K562 (cell line): ENCODE measurements around the gene DOCK8. TPM values are rescaled to one million over a fixed set of nuclear protein-coding genes. Genes with fewer than 3 reads are reported as not detected.

Source experiments
- ATAC-seq: fragments of 200-7000 bp; cut with Tn5 transposase; 3 replicates; pipeline ENCODE4 v1.9.1; 2020; ENCODE audit warnings: moderate library complexity
- BruUV-seq: library from RNA; stranded (reverse); fragments of 400-500 nt; replicated peaks from 2 replicates; lab custom pipeline; 2021; lab: Mats Ljungman, UMichigan
- CTCF ChIA-PET: fragments of 300-600 bp; formaldehyde crosslinking; extraction: SDS; loops from one replicate; lab custom pipeline; 2021; ENCODE audit warnings: low intra/inter-chr PET ratio; lab: Yijun Ruan, JAX
- POLR2A ChIA-PET: fragments of 300-600, 350-650 bp; sonication (Branson Sonifier 250); formaldehyde crosslinking; extraction: SDS; loops from one replicate; lab custom pipeline; 2021; ENCODE audit warnings: antibody characterized with exemption, inconsistent platforms; lab: Yijun Ruan, JAX
- DNase-seq, 4 experiments: peaks; one replicate each; pipeline versions ENCODE4 v3.0.0 to v3.0.0-alpha.2; 2011 to 2018; ENCODE audit warnings: low spot score in 3 of 4, mixed read lengths in 3 of 4; ENCODE audit errors: extremely low read depth in 1 of 4
- FAIRE-seq: peaks from 2 replicates; lab custom pipeline; 2011; peaks lifted over from hg19 to GRCh38; lab: Jason Lieb, UNC
- H2AFZ ChIP-seq: 2 replicates; pipeline ENCODE4 v1.6.0; 2011; ENCODE audit warnings: low read depth, low read length, control low read depth, inconsistent platforms
- H3K27ac ChIP-seq: fragments of 200-600 bp; 3 replicates; pipeline ENCODE4 v1.8.0; 2011; ENCODE audit warnings: low read depth, mild to moderate bottlenecking, control low read depth, inconsistent platforms, low read length, moderate library complexity, mixed read lengths; ENCODE audit errors: extremely low read depth
- H3K27me3 ChIP-seq, 2 experiments: fragments of 300-600 bp in 1 of 2; 2 replicates in 1 of 2; 3 replicates in 1 of 2; pipeline versions ENCODE4 v1.6.0 to v1.8.0; 2011; ENCODE audit warnings: inconsistent platforms in 2 of 2, low read length in 2 of 2, mild to moderate bottlenecking in 1 of 2, mixed read lengths in 1 of 2, moderate library complexity in 1 of 2; ENCODE audit not compliant: control insufficient read depth in 2 of 2, insufficient read depth in 2 of 2
- H3K36me3 ChIP-seq: fragments of 300-600 bp; 3 replicates; pipeline ENCODE4 v1.8.0; 2011; ENCODE audit warnings: mild to moderate bottlenecking, low read length, inconsistent platforms; ENCODE audit not compliant: control insufficient read depth, insufficient read depth
- H3K4me1 ChIP-seq, 2 experiments: fragments of 200-600 bp in 1 of 2; replicated peaks in 1 of 2; 2 replicates in 1 of 2; 3 replicates in 1 of 2; pipeline versions ENCODE4 v1.5.1 to v1.8.0; 2011; ENCODE audit warnings: inconsistent platforms in 2 of 2, low read length in 2 of 2, mild to moderate bottlenecking in 1 of 2, mixed read lengths in 1 of 2, moderate library complexity in 1 of 2; ENCODE audit not compliant: control insufficient read depth in 2 of 2, insufficient read depth in 2 of 2
- H3K4me2 ChIP-seq: 2 replicates; pipeline ENCODE4 v1.6.1; 2011; ENCODE audit warnings: low read length, control low read depth, inconsistent platforms, mixed read lengths; ENCODE audit not compliant: insufficient read depth
- H3K4me3 ChIP-seq: fragments of 200-600 bp; sonication (generic), shearing (Covaris generic); 2 replicates; pipeline ENCODE4 v1.5.1; 2016; ENCODE audit warnings: control low read depth, inconsistent platforms
- H3K79me2 ChIP-seq: fragments of 200-600 bp; 3 replicates; pipeline ENCODE4 v1.8.0; 2011; ENCODE audit warnings: low read length, inconsistent platforms; ENCODE audit not compliant: control insufficient read depth, insufficient read depth
- H3K9ac ChIP-seq, 2 experiments: 2 replicates each; pipeline versions ENCODE4 v1.6.0 to v1.6.1; 2011; ENCODE audit warnings: low read depth in 2 of 2, low read length in 2 of 2, control low read depth in 1 of 2, inconsistent platforms in 1 of 2, mild to moderate bottlenecking in 1 of 2, mixed read lengths in 1 of 2; ENCODE audit not compliant: insufficient read depth in 1 of 2
- H3K9me1 ChIP-seq: one replicate; pipeline ENCODE4 v1.6.0; 2011; ENCODE audit warnings: inconsistent platforms, mild to moderate bottlenecking, low read length, moderate library complexity; ENCODE audit not compliant: control insufficient read depth, insufficient read depth
- H3K9me3 ChIP-seq: replicated peaks from 2 replicates; pipeline ENCODE4 v1.5.1; 2011; ENCODE audit warnings: low read depth, low read length, inconsistent platforms; ENCODE audit not compliant: control insufficient read depth, insufficient read depth
- H4K20me1 ChIP-seq: replicated peaks from 2 replicates; pipeline ENCODE4 v1.6.1; 2011; ENCODE audit warnings: low read length, inconsistent platforms, mixed read lengths; ENCODE audit not compliant: control insufficient read depth, insufficient read depth
- BRF1 ChIP-seq: IDR thresholded peaks from 3 replicates; pipeline ENCODE4 v1.6.1; 2011; ENCODE audit warnings: borderline replicate concordance, mild to moderate bottlenecking; ENCODE audit not compliant: insufficient read length; ENCODE audit errors: extremely low read depth
- CBX1 ChIP-seq: sonication (generic); IDR thresholded peaks from 2 replicates; pipeline ENCODE4 v1.6.1; 2016; ENCODE audit warnings: antibody characterized with exemption, low read depth, mild to moderate bottlenecking
- DACH1 ChIP-seq: fragments of 450-650 bp; IDR thresholded peaks from 2 replicates; pipeline ENCODE4 v1.6.1; 2018; ENCODE audit not compliant: partially characterized antibody
- HNRNPK ChIP-seq: fragments of 200-400 bp; formaldehyde crosslinking; IDR thresholded peaks from one replicate; pipeline ENCODE4 v1.6.1; 2018; ENCODE audit warnings: mild to moderate bottlenecking, low read depth, low read length; ENCODE audit not compliant: poor library complexity, severe bottlenecking
- IFI16 ChIP-seq: fragments of 250-450 bp; sonication (Bioruptor Pico); IDR thresholded peaks from 2 replicates; pipeline ENCODE4 v2.1.2; 2022; ENCODE audit warnings: mild to moderate bottlenecking, inconsistent platforms
- LCOR ChIP-seq: sonication (generic); formaldehyde crosslinking; IDR thresholded peaks from 2 replicates; pipeline ENCODE4 v1.8.0; 2022; ENCODE audit warnings: mild to moderate bottlenecking, missing genetic modification reagents
- NCOA1 ChIP-seq: fragments of 450-650 bp; IDR thresholded peaks from 2 replicates; pipeline ENCODE4 v1.6.1; 2016; ENCODE audit warnings: low read depth
- RBM15 ChIP-seq: fragments of 200-400 bp; formaldehyde crosslinking; IDR thresholded peaks from 2 replicates; pipeline ENCODE4 v1.6.1; 2018; ENCODE audit warnings: mild to moderate bottlenecking, low read length, moderate library complexity; ENCODE audit not compliant: insufficient read depth
- SMARCB1 ChIP-seq: IDR thresholded peaks from 2 replicates; pipeline ENCODE4 v1.6.1; 2011; ENCODE audit warnings: improper control_type of control experiment, low read depth; ENCODE audit not compliant: insufficient read length
- ZFPM2 ChIP-seq: fragments of 250-450 bp; sonication (Bioruptor Pico); IDR thresholded peaks from 2 replicates; pipeline ENCODE4 v1.5.1; 2022; ENCODE audit warnings: mild to moderate bottlenecking
- WGBS: fragments of 100-300 bp; shearing (Covaris generic); methylation state at CpG from one replicate; pipeline ENCODE4 v1.1.6; 2016; ENCODE audit warnings: low coverage, mixed read lengths; ENCODE audit not compliant: insufficient coverage; ENCODE audit errors: missing lambda C conversion rate; 5-methylcytosine and 5-hydroxymethylcytosine counted together
- in situ Hi-C: fragments of 300-500 bp; cut with MboI; formaldehyde crosslinking; loops from 4 replicates; pipeline ENCODE4 v1.15.0; 2018; ENCODE audit warnings: inconsistent platforms, mixed read lengths
- intact Hi-C: fragments of 100-400 bp; cut with micrococcal nuclease; formaldehyde crosslinking; loops from 2 replicates; pipeline ENCODE4 v1.14.2; 2022
- polyA plus RNA-seq, 8 experiments: library from polyadenylated mRNA; depleted of rRNA in 4 of 8; stranded (reverse) in 5 of 8; unstranded in 3 of 8; fragments of >200 nt; fragmentation: Nextera tagmentation in 2 of 8; fragmentation: Illumina TruSeq in 1 of 8; extraction: Ambion mirVana in 2 of 8; extraction: Trizol in 1 of 8; gene quantifications; 2 replicates each; pipeline versions ENCODE4 v1.2.1 to v1.2.3, GENCODE V29; 2011 to 2014; ENCODE audit warnings: inconsistent platforms in 1 of 8, missing spikeins in 1 of 8
- total RNA-seq, 7 experiments: library from RNA; depleted of rRNA in 6 of 7; stranded (reverse); fragments of >200 nt in 6 of 7; fragmentation: Illumina TruSeq in 2 of 7; extraction: Trizol in 2 of 7; gene quantifications; 2 replicates each; pipeline versions ENCODE4 v1.2.1 to v1.2.3, GENCODE V29; 2011 to 2021; ENCODE audit warnings: low replicate concordance in 1 of 7
- TF ChIP-seq, protein P1 (sequence below): fragments of 250-450 bp; sonication (Bioruptor Pico); IDR thresholded peaks from 2 replicates; pipeline ENCODE4 v1.4.0; 2020; ENCODE audit warnings: mild to moderate bottlenecking
- TF ChIP-seq, protein P2 (sequence below), 2 experiments: fragments of 450-650 bp; IDR thresholded peaks; 2 replicates each; pipeline ENCODE4 v1.6.1; 2018; ENCODE audit warnings: mild to moderate bottlenecking in 2 of 2, low read depth in 1 of 2; ENCODE audit not compliant: partially characterized antibody in 2 of 2

The DOCK8 gene
- total and polyA plus RNA-seq, 9 of the 15 experiments (the other 6 are each of a cell fraction or from before 2014, with no cell fraction given): 14.4 to 53.8 (median 25.1) TPM

DNA sequence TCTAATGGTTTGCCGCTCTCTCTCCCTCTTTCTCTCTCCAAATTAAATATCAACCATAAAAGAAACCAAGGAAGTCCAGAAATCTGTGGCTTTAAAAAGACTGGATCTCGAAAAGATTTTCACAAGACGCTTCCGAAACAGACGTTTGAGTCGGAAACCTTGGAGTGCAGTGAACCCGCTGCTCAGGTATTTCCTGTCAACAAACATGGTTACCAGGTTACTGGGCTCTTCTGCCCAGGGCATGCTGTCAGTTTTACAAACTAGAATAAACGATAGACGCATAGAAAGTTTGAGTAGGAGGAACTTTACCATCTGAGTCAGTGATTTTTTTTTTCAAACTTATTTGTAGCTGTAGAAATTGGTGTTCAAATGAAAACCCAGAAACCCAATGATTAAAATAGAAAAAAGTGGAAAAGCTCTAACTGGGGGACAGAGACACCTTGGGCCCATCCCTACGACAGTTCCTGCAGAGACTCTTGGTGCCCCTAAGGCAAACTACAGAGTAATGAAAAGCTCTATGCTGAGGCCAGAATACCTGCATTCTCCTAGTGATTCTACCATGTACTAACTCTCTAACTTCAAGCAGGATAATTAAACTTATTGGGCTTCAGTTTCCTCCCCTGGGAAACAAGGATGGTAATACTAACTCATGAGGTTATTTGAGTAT lies 90.0 kb downstream of the DOCK8 start:
- H3K27me3 ChIP-seq: no peaks in the 10 kb centered on the region
- no peaks in the 10 kb centered on the region for H3K9me3 ChIP-seq
- H4K20me1 ChIP-seq: no peaks in the 10 kb centered on the region
- no peak overlapping the region for H2AFZ ChIP-seq
- H3K4me3 ChIP-seq: no peak overlapping the region
- 93% methylated on average over 9 of the region's 10 CpGs for WGBS
- in situ Hi-C loops (no loop called here), intact Hi-C loops (loop anchor here (10.0 kb wide), 1 partner anchor 90 kb away; the partner anchor contains the start of gene DOCK8)
- no peak overlapping the region for H3K9ac ChIP-seq
- CTCF ChIA-PET: no interaction called here
- POLR2A ChIA-PET: no interaction called here
- no peak overlapping the region for H3K27ac ChIP-seq
- BruUV-seq: no TSS peak
- no peaks in the 10 kb centered on the region for H3K9me1 ChIP-seq
- H3K4me1 ChIP-seq: no peaks in the 10 kb centered on the region
- H3K79me2 ChIP-seq: no peaks in the 10 kb centered on the region
- DNase-seq (no peak), FAIRE-seq (no peak), ATAC-seq (no peak)
- peaks cover 42% of the 10 kb centered on the region; the same call in 2 of the 3 replicates for H3K36me3 ChIP-seq
- no peak overlapping the region for H3K4me2 ChIP-seq
- TF ChIP-seq BRF1 (no peak), IFI16 (CRISPR knock-in tag) (no peak), LCOR (no peak), NCOA1 (no peak), RBM15 (no peak), DACH1 (no peak), ZFPM2 (CRISPR knock-in tag) (no peak), HNRNPK (no peak), SMARCB1 (no peak), CBX1 (no peak)
- TF ChIP-seq, protein P1, sequence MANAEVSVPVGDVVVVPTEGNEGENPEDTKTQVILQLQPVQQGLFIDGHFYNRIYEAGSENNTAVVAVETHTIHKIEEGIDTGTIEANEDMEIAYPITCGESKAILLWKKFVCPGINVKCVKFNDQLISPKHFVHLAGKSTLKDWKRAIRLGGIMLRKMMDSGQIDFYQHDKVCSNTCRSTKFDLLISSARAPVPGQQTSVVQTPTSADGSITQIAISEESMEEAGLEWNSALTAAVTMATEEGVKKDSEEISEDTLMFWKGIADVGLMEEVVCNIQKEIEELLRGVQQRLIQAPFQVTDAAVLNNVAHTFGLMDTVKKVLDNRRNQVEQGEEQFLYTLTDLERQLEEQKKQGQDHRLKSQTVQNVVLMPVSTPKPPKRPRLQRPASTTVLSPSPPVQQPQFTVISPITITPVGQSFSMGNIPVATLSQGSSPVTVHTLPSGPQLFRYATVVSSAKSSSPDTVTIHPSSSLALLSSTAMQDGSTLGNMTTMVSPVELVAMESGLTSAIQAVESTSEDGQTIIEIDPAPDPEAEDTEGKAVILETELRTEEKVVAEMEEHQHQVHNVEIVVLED (CRISPR knock-in tag): no peak
- TF ChIP-seq, protein P2, sequence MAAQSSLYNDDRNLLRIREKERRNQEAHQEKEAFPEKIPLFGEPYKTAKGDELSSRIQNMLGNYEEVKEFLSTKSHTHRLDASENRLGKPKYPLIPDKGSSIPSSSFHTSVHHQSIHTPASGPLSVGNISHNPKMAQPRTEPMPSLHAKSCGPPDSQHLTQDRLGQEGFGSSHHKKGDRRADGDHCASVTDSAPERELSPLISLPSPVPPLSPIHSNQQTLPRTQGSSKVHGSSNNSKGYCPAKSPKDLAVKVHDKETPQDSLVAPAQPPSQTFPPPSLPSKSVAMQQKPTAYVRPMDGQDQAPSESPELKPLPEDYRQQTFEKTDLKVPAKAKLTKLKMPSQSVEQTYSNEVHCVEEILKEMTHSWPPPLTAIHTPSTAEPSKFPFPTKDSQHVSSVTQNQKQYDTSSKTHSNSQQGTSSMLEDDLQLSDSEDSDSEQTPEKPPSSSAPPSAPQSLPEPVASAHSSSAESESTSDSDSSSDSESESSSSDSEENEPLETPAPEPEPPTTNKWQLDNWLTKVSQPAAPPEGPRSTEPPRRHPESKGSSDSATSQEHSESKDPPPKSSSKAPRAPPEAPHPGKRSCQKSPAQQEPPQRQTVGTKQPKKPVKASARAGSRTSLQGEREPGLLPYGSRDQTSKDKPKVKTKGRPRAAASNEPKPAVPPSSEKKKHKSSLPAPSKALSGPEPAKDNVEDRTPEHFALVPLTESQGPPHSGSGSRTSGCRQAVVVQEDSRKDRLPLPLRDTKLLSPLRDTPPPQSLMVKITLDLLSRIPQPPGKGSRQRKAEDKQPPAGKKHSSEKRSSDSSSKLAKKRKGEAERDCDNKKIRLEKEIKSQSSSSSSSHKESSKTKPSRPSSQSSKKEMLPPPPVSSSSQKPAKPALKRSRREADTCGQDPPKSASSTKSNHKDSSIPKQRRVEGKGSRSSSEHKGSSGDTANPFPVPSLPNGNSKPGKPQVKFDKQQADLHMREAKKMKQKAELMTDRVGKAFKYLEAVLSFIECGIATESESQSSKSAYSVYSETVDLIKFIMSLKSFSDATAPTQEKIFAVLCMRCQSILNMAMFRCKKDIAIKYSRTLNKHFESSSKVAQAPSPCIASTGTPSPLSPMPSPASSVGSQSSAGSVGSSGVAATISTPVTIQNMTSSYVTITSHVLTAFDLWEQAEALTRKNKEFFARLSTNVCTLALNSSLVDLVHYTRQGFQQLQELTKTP (IDR thresholded peaks at IDR 0.05; ENCODE audit: low read depth in 1 of 2, partially characterized antibody in 2 of 2): no peak
